HG03469 (cell line): ENCODE measurements around the gene ZNF71.

Experiments
- ATAC-seq: cut with Tn5 transposase; IDR thresholded peaks from one replicate; pipeline ENCODE4 v1.9.1; 2021; ENCODE audit warnings: mild to moderate bottlenecking, moderate library complexity, moderate number of reproducible peaks; ENCODE audit not compliant: unreplicated experiment

ZNF71 gene

DNA sequence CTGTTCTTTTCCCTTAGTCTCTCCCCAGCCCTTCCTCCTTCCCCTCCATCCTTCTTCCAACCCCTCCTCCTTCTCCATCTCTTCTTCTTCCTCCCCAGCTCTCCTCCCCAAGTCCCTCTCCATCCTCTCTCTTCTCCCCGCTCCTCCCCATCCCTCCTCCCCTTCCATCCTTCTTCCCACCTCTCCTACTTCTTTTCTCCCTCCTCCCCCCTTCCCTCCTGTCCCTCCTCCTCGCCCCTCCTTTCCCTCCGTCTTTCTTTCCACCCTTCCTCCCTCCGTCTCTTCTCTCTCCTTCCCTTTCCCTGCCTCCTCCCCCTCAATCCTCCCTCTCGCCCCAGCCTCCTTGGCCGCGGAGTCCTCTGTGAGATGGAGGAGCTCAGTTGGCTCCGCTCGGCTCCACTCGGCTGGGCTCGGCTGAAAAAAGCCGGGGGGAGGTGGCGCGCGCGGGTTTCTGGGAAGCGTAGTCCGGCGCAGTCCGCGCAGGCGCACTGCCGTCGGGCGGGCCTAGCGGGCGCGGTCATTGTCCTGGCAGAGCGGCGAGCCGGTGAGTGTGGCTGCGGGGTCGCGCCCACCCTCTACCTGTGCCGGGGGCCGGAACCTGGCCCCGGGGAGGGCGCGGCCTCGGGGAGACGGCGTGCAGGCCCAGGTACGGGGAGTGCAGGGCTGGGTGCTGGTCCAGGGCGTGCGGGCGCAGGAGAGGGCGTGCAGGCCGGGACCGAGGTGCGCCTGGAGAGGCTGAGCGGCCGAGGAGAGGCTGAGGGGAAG is at the start of gene ZNF71:
Gene ZNF71 (plus strand): TSS at position 520 of the 765 bp plus-strand sequence. CDS start 6,257 bp downstream, outside the sequence.
- peak; percentile 77 for ATAC-seq

GRCh38 chr19:56547535-56547934 is 47.6 kb upstream of the ZNF71 start:
- no peak for ATAC-seq

- ATAC-seq, result no peak
Measured at GRCh38 chr19:56554272-56554869, 40.7 kb upstream of the ZNF71 start.

DNA sequence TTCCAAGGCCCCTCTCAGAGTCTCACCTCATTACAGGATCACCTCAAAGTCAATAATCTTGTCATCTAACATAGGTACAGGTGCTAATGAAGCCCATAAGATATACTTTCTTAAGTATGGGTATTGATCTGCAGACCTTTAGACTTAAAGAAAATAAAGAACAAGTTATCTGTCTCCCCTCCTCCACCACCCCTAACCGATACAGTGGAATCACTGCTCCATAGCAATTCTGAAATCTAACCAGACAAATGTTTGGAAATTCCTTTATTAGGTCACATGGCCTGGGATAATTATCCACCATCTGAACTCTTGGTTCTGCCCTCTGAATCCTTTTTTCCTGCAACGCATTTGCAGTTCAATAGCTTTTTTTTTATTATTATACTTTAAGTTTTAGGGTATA is 32.3 kb upstream of the ZNF71 start:
- ATAC-seq, result no peak

GRCh38 chr19:56566904-56567273 is 28.2 kb upstream of the ZNF71 start:
- ATAC-seq, result peak; percentile 16

GRCh38 chr19:56567274-56568120 is 27.6 kb upstream of the ZNF71 start, which contains the start of gene ZNF470:
Gene ZNF470 (plus strand): TSS chr19:56567468. CDS start chr19:56570312, 2,844 bp downstream.
- peak; percentile 90 for ATAC-seq

DNA sequence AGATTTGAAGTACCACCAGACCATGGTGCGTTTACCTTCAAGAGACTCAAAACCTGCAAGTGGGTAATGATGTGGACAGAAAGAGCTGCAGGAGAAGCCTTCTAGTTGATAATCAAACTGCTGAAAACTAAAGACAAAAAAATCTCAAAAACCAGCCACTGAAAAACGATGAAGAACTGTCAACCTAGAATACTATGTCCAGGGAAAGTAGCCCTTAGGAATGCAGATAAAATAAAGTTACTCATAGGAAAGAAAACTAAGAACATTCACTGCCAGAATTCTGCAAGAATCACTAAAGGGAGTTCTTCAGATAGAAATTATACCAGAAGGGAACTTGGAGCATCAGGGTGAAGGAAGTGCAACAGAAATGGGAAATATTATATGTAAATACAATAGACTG is 22.5 kb upstream of the ZNF71 start:
- ATAC-seq, result no peak

DNA sequence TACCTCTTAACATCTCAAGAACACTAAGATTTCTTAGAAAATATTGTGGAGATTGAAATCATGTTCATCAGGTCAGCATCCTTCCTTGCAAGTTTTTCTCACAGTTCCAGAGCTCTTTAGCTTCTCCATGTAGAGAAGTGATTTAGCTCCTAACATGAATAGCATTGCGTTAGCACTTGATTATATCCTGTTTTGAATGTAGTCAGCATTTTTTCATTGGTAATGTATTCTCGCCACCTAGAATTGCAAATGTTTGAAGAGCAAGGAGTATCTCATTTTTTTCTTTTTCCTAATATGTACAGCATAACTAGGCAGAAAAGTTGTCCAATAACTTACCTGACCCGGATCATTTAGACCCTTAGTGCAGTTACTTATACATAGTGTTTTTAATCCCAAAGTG is 21.2 kb upstream of the ZNF71 start:
- no peak for ATAC-seq

- no peak for ATAC-seq
Measured at GRCh38 chr19:56577719-56578602, 17.1 kb upstream of the ZNF71 start.

DNA sequence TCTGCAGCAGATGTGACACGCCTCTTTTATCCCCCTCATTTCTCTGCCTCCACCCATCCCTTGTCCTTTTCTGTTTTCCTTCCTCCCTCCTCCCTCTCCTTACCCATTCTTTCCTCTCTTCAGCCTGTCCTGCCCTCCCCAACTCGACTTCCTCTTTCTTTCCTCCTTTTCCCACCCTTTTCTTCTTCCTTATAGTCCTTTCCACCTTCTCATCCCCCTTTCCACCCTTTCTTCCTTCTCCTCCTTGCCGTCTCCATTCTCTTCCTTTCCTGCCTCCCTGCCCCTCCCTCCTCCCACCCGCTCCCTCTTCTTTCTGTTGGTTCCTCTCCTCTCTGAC is 688 bp upstream of the ZNF71 start:
- ATAC-seq, result no peak

- ATAC-seq, result no peak
Measured at GRCh38 chr19:56595548-56595899, 422 bp downstream of the ZNF71 start.

GRCh38 chr19:56596676-56597075 is 1.6 kb downstream of the ZNF71 start:
- no peak for ATAC-seq

DNA sequence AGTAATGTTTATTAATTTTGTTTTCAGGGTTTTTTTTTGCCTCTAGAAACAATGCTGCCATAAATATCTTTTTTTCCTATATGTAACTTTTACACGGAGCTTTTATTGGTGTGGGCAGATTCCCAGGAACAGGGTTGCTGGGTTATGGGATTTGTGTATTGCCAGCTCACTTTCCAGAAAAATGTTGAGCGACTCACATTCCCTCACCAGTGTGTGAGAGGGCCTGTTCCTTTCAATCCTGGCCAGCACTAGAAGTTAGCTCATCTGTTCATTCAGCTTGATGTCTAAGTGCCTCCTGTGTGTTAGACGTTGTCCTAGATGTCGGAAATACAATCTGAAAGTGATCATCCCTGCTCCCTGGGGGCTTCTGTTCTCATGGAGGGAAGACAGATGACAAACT is 2.6 kb downstream of the ZNF71 start:
- ATAC-seq, result no peak

- ATAC-seq, result no peak
Measured at GRCh38 chr19:56601375-56601774, 6.3 kb downstream of the ZNF71 start.

DNA sequence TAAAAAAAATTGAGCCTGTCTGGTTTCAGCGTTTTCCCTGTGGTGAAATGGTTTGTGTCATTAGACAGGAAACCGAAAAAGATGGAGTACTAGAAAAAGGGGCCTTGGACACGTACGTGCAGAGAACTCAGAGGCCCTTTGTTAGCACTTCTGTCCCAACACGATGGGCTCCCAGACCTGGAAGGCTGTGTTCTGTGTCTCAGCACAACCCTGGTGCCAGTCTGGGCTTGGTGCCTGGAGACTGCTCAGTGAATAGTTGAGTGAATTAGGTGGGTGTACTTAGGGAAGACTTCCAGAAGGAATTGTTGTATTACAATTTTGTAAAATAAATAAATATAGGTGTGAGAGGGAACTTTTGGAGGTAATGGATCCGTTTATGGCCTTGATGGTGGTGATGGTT is 8.7 kb downstream of the ZNF71 start:
- no peak for ATAC-seq

DNA sequence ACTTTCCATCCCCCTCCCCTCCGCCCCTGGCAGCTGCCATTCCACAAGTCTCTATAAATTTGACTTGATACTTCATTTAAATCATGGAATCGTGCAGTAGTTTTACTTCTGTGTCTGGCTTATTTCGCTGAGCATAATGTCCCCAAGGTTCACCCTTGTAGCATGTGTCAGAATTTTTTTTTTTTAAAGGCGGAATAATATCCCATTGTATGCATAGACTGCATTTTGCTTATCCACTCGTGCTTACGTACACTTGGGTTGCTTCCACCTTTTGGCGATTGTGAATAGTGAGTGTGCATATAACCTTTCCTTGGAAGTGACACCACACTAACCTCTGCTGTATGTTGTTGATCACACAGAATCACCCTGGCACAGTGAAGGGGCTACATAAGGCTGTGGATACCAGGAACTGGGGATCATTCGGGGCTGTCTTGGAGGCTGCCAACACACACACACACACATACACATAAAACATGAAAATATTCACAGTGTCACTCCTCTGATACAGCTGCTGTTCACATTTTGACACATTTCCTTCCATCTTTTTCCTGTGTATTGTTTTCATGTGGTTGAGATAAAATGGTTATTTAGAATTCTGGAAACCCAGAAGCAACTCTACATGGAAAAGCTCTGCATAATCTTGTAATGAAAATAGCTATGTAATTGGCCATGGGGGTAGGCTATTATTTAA is 13.3 kb downstream of the ZNF71 start:
- no peak for ATAC-seq

- ATAC-seq, result no peak
Measured at GRCh38 chr19:56611288-56611687, 16.2 kb downstream of the ZNF71 start.

GRCh38 chr19:56612737-56613136 is 17.6 kb downstream of the ZNF71 start:
- ATAC-seq, result no peak

GRCh38 chr19:56613639-56614038 is 18.5 kb downstream of the ZNF71 start:
- no peak for ATAC-seq

DNA sequence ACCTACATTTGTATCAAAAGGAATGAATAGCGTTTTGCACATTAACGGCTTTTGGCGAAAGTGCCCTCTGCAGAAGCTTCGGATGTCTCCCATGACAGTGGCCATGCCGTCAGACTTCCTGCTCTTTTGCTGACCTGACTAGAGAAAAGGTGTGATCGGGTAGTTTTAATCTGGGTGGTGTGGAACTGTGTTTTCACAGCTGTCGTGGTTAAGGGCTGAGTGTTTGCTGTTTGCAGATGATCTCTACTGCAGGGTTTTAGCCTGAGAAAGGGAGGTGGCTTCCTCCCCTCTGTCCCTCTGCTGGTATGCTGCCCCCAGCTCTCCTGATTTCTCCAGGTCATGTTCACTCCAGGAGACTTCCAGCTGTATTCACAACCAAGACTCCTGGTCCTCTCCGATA is 22.4 kb downstream of the ZNF71 start:
- no peak for ATAC-seq
